A673 (cell line): Measurements from ENCODE around the gene CHST2. TPM values are rescaled to one million over a fixed set of nuclear protein-coding genes. Genes with fewer than 3 reads are reported as not detected.

ENCODE experiments used
- BruUV-seq: library from RNA; stranded (reverse); fragments of 400-500 nt; replicated peaks from 2 replicates; lab custom pipeline; 2021; lab: Mats Ljungman, UMichigan
- CTCF ChIA-PET: fragments of 300-600 bp; sonication (Branson Sonifier 250); formaldehyde crosslinking; loops from one replicate; lab custom pipeline; 2022; ENCODE audit warnings: antibody characterized with exemption; lab: Charles Lee
- POLR2A ChIA-PET: fragments of 300-600 bp; sonication (Branson Sonifier 250); formaldehyde crosslinking; loops from one replicate; lab custom pipeline; 2022; ENCODE audit warnings: antibody characterized with exemption; ENCODE audit not compliant: low non-redundant PET; lab: Charles Lee
- DNase-seq: peaks from one replicate; pipeline ENCODE4 v3.0.0-alpha.2; 2015; ENCODE audit warnings: low spot score
- H3K27ac ChIP-seq: fragments of 200-600 bp; sonication (generic); 2 replicates; pipeline ENCODE4 v1.5.1; 2016; ENCODE audit warnings: mixed run types, low read depth, mild to moderate bottlenecking, mixed read lengths, antibody characterized with exemption, low read length; ENCODE audit not compliant: poor library complexity, severe bottlenecking
- H3K27me3 ChIP-seq: fragments of 200-600 bp; sonication (generic); replicated peaks from 2 replicates; pipeline ENCODE4 v1.6.1; 2017; ENCODE audit warnings: mixed run types, low read depth, mild to moderate bottlenecking, mixed read lengths, antibody characterized with exemption, low read length; ENCODE audit not compliant: insufficient read depth, poor library complexity
- H3K36me3 ChIP-seq: fragments of 200-600 bp; sonication (generic); 2 replicates; pipeline ENCODE4 v1.6.1; 2016; ENCODE audit warnings: mixed run types, mild to moderate bottlenecking, mixed read lengths, antibody characterized with exemption, low read length; ENCODE audit not compliant: insufficient read depth, poor library complexity, severe bottlenecking
- H3K4me1 ChIP-seq: fragments of 200-600 bp; sonication (generic); 2 replicates; pipeline ENCODE4 v1.6.1; 2017; ENCODE audit warnings: mixed run types, mild to moderate bottlenecking, mixed read lengths, antibody characterized with exemption, low read length; ENCODE audit not compliant: insufficient read depth, poor library complexity, severe bottlenecking
- H3K4me3 ChIP-seq: fragments of 200-600 bp; sonication (generic); 2 replicates; pipeline ENCODE4 v1.5.1; 2016; ENCODE audit warnings: low read depth, mixed run types, mild to moderate bottlenecking, mixed read lengths, low read length; ENCODE audit not compliant: poor library complexity, severe bottlenecking
- H3K9me3 ChIP-seq: fragments of 200-600 bp; sonication (generic); 2 replicates; pipeline ENCODE4 v1.6.1; 2016; ENCODE audit warnings: mixed run types, low read depth, mild to moderate bottlenecking, mixed read lengths, antibody characterized with exemption, low read length; ENCODE audit not compliant: poor library complexity, severe bottlenecking
- EZH2 ChIP-seq: fragments of 200-600 bp; sonication (generic); IDR thresholded peaks from 2 replicates; pipeline ENCODE4 v1.6.1; 2017; ENCODE audit warnings: borderline replicate concordance, low read depth, mild to moderate bottlenecking, mixed read lengths, antibody characterized with exemption, low read length; ENCODE audit not compliant: poor library complexity, severe bottlenecking
- intact Hi-C: fragments of 100-400 bp; cut with micrococcal nuclease; formaldehyde crosslinking; loops from one replicate; pipeline ENCODE4 v1.10.0; 2022; ENCODE audit not compliant: unreplicated experiment
- total RNA-seq: library from RNA; stranded (reverse); gene quantifications from 2 replicates; pipeline ENCODE4 v1.2.3, GENCODE V29; 2021
- TF ChIP-seq, protein P1 (sequence below): fragments of 300-800, 200-600 bp; sonication (generic); conservative IDR thresholded peaks from 2 replicates; pipeline ENCODE4 v1.5.1; 2017; ENCODE audit warnings: low read depth, mild to moderate bottlenecking, antibody characterized with exemption, low read length, moderate library complexity, mixed read lengths

CHST2 gene
- total RNA-seq, 1 experiment from 2014 or later: 0.64 TPM

DNA sequence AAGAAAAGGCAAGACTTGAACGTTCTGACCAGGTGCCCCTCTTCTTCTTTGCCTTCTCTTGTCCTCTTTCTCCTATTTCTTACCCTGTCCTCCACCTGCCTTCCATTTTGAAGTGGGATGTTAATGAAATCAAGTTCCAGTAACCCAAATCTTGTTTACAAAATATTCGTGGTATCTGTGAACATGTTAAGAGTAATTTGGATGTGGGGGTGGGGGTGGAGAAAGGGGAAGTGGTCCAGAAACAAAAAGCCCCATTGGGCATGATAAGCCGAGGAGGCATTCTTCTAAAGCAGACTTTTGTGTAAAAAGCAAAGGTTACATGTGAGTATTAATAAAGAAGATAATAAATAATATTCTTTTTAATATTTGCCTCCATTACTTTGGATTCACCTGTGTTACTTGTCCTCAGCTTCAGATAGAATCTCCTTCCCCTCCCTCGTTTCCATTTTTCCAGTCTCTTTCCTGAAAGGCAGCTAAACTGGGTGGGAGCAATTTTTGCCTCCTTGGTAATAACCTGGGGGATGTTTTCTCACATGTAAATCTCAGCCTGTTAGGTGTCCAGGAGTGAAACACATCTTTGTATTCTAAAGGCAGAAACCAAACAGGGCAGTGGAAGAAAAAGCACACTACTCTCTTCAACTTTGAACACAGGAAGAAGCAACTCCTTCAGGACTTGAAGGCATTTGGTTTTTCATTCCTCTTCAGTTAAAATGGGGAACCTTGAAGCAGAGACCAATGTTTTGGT, 3.2 kb downstream of the CHST2 start:
- POLR2A ChIA-PET: no interaction called here
- intact Hi-C loops: loop anchor here (5.0 to 10.0 kb wide), 2 partner anchors 205 to 552 kb away; no protein-coding TSS in a partner anchor
- no TSS peak for BruUV-seq
- H3K27me3 ChIP-seq: peaks cover 27% of the 10 kb centered on the region
- CTCF ChIA-PET: no interaction called here
- no peak for DNase-seq
- H3K27ac ChIP-seq: no peak overlapping the region
- no peaks in the 10 kb centered on the region for H3K36me3 ChIP-seq
- TF ChIP-seq EZH2: no peak
- TF ChIP-seq, protein P1, sequence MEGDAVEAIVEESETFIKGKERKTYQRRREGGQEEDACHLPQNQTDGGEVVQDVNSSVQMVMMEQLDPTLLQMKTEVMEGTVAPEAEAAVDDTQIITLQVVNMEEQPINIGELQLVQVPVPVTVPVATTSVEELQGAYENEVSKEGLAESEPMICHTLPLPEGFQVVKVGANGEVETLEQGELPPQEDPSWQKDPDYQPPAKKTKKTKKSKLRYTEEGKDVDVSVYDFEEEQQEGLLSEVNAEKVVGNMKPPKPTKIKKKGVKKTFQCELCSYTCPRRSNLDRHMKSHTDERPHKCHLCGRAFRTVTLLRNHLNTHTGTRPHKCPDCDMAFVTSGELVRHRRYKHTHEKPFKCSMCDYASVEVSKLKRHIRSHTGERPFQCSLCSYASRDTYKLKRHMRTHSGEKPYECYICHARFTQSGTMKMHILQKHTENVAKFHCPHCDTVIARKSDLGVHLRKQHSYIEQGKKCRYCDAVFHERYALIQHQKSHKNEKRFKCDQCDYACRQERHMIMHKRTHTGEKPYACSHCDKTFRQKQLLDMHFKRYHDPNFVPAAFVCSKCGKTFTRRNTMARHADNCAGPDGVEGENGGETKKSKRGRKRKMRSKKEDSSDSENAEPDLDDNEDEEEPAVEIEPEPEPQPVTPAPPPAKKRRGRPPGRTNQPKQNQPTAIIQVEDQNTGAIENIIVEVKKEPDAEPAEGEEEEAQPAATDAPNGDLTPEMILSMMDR: no peak
- peaks cover 7% of the 10 kb centered on the region for H3K4me1 ChIP-seq
- no peaks in the 10 kb centered on the region for H3K9me3 ChIP-seq
- no peak overlapping the region for H3K4me3 ChIP-seq

DNA sequence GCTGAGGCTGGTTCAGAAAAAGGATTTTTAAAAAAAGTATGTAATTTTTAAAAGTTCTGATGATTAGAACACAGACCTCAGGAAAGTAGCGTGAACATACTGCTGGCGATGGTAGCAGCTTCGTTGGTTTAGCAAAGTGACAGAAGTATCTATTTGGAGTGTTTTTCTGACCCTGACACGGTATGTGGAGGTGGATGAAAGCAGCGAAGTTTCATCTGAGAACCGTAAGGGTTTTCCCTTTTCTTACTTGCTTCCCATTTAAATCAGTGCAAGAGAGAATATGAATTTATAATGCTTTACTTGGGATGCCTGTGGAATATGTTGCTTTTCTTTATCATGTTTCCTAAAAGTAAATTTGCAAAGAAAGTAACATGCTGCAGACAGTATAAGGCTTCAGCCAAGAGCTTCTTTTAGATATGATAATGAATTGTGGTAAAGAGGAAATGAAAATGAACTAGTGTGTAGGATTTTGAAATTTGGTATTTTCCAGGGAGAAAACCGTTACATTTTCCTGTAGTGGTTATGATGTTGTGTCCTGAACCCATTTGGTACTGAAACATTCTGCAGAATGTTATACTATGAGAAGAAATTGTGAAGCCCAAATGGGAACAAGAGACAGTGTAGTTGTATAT, 3.9 kb downstream of the CHST2 start:
- Histone ChIP-seq H3K9me3 (no peaks in the 10 kb centered on the region), H3K36me3 (no peaks in the 10 kb centered on the region), H3K27ac (no peak overlapping the region), H3K27me3 (peaks cover 20% of the 10 kb centered on the region), H3K4me3 (no peak overlapping the region), H3K4me1 (peaks cover 7% of the 10 kb centered on the region)
- BruUV-seq: no TSS peak
- no peak for DNase-seq
- ChIA-PET POLR2A (no interaction called here), CTCF (no interaction called here)
- TF ChIP-seq EZH2: no peak
- TF ChIP-seq, protein P1: no peak
- intact Hi-C loops: loop anchor here (5.0 to 10.0 kb wide), 2 partner anchors 204 to 551 kb away; no protein-coding TSS in a partner anchor

DNA sequence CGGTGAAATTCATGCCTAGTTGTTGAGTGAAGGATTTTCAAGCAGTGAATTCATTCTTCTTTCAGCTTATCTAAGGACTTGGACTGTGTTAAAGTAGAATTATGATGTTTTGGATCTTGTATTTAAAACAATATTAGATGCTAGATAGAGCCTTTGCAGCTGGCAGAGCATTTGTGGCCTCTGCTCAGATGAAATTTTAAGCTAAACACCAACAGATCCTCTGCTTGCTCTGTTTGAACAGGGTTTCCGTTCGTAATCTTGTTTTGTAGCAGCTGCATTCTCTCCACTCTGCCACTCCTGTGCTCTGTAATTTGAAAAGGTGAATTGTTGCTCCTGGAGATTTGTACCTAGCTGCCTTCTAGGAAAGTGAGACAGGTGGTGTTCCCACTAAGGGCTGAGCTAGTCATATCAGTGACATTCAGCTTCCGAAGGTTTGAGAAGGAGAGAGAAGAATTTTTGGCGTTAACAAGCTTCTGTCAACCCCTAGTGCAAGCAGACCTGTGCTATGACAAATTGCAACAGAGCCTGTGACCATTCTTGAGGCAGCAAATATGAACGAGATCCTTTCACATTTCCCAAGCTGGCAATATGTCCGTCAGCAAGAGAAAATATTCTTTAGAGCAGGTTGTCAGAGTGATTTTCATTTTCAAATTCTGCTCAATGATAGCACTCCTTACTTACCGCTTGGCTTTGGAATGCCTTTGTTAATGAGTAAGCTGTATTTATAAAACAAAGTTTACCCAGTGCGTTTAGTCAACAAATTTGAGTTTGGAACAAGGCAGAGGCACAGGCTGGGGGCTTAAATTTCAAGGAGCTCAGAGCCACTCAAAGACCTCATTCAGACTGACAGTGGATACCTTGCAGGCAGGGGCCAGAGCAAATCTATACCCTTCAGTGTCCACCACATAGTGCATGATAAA, 5.3 kb downstream of the CHST2 start:
- Histone ChIP-seq H3K9me3 (no peaks in the 10 kb centered on the region), H3K27me3 (peaks cover 11% of the 10 kb centered on the region), H3K4me1 (peaks cover 4% of the 10 kb centered on the region), H3K36me3 (no peaks in the 10 kb centered on the region), H3K27ac (no peak overlapping the region), H3K4me3 (no peak overlapping the region)
- intact Hi-C loops: loop anchor here (5.0 to 10.0 kb wide), 2 partner anchors 202 to 550 kb away; no protein-coding TSS in a partner anchor
- POLR2A ChIA-PET: no interaction called here
- no TSS peak for BruUV-seq
- TF ChIP-seq EZH2: no peak
- TF ChIP-seq, protein P1: no peak
- DNase-seq: no peak
- CTCF ChIA-PET: no interaction called here
